Activated CD8-positive, alpha-beta memory T cell treated with anti-CD3 and anti-CD28 coated beads for 1 hour (primary cell): ENCODE measurements around the gene DIP2A.

Source experiments
- DNase-seq, 2 donors: peaks; one replicate each; pipeline ENCODE4 v3.0.0-alpha.2; 2020; ENCODE audit warnings: low read depth in 1 of 2; ENCODE audit errors: extremely low read depth in 1 of 2

Gene DIP2A

GRCh38 chr21:46581780-46582307, 123.2 kb downstream of the DIP2A start:
- DNase-seq = no peak

- no peak for DNase-seq
Measured at GRCh38 chr21:46585191-46585953, 126.7 kb downstream of the DIP2A start.

GRCh38 chr21:46594276-46594675, 135.6 kb downstream of the DIP2A start:
- DNase-seq = no peak

- DNase-seq = no peak
Measured at GRCh38 chr21:46596201-46596600, 137.5 kb downstream of the DIP2A start.

GRCh38 chr21:46597031-46597430, 138.3 kb downstream of the DIP2A start:
- no peak for DNase-seq

GRCh38 chr21:46597896-46598343, 139.2 kb downstream of the DIP2A start:
- DNase-seq = no peak

- no peak for DNase-seq
Measured at GRCh38 chr21:46598581-46599572, 140.2 kb downstream of the DIP2A start.

GRCh38 chr21:46600305-46600704, 141.6 kb downstream of the DIP2A start:
- no peak for DNase-seq

- no peak for DNase-seq
Measured at GRCh38 chr21:46600978-46601377, 142.3 kb downstream of the DIP2A start.

- no peak for DNase-seq
Measured at GRCh38 chr21:46603228-46603627, 144.5 kb downstream of the DIP2A start.

GRCh38 chr21:46604329-46604974, 145.8 kb downstream of the DIP2A start:
- DNase-seq = no peak

- no peak for DNase-seq
Measured at GRCh38 chr21:46604975-46605766, 146.5 kb downstream of the DIP2A start, which contains the start of gene S100B. Gene S100B (minus strand): TSS chr21:46605082. CDS start chr21:46602415, 2,667 bp downstream.

- peak; percentile 12 to 23 for DNase-seq
Measured at GRCh38 chr21:46605767-46606426, 147.2 kb downstream of the DIP2A start.

- no peak for DNase-seq
Measured at GRCh38 chr21:46606427-46606813, 147.7 kb downstream of the DIP2A start.

- no peak for DNase-seq
Measured at GRCh38 chr21:46607636-46608035, 148.9 kb downstream of the DIP2A start.

- no peak for DNase-seq
Measured at GRCh38 chr21:46608672-46609111, 150.0 kb downstream of the DIP2A start.

- DNase-seq = no peak
Measured at GRCh38 chr21:46610018-46610701, 151.5 kb downstream of the DIP2A start.

GRCh38 chr21:46613391-46613790, 154.7 kb downstream of the DIP2A start:
- DNase-seq = no peak

GRCh38 chr21:46616050-46616449, 157.4 kb downstream of the DIP2A start:
- DNase-seq = no peak
